Lower leg skin (tissue), 3 donors: ENCODE data around the gene HNRNPH2.

ENCODE experiments used
- POLR2A ChIP-seq, 2 donors: fragments of 450-650 bp; IDR thresholded peaks; one replicate each; pipeline ENCODE4 v1.6.1; 2016 to 2017; ENCODE audit warnings: antibody characterized with exemption in 2 of 2, mild to moderate bottlenecking in 1 of 2, moderate library complexity in 1 of 2
- TF ChIP-seq, protein P1 (sequence below), 3 donors: fragments of 450-650 bp; IDR thresholded peaks; one replicate each; pipeline ENCODE4 v1.5.1; 2016; ENCODE audit warnings: antibody characterized with exemption in 3 of 3, mild to moderate bottlenecking in 3 of 3, moderate library complexity in 2 of 3

DNA sequence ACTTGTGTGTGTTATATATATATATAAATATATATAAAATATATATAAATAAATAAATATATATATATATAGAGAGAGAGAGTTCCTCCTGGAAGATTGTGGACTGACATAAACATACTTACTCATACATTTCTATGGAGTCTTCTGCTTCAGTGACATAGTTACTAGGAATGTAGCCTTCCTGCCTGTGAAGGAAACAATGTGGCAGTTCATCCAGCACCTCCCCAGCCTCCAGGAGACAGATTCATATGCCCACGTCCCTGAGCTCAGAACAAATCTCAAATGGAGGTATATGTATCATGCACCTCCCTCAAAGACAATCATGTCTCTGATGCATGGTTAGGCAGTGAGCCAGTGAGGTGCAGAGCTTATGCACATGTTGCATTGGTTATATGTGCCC is 48.1 kb upstream of the HNRNPH2 start:
- TF ChIP-seq, protein P1, sequence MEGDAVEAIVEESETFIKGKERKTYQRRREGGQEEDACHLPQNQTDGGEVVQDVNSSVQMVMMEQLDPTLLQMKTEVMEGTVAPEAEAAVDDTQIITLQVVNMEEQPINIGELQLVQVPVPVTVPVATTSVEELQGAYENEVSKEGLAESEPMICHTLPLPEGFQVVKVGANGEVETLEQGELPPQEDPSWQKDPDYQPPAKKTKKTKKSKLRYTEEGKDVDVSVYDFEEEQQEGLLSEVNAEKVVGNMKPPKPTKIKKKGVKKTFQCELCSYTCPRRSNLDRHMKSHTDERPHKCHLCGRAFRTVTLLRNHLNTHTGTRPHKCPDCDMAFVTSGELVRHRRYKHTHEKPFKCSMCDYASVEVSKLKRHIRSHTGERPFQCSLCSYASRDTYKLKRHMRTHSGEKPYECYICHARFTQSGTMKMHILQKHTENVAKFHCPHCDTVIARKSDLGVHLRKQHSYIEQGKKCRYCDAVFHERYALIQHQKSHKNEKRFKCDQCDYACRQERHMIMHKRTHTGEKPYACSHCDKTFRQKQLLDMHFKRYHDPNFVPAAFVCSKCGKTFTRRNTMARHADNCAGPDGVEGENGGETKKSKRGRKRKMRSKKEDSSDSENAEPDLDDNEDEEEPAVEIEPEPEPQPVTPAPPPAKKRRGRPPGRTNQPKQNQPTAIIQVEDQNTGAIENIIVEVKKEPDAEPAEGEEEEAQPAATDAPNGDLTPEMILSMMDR (IDR thresholded peaks at IDR 0.05) = no peak
- TF ChIP-seq POLR2A (IDR thresholded peaks at IDR 0.05) = no peak
